AML-193 (cell line): Measurements from ENCODE around the gene IKZF1.
A peak's percentile ranks its signal among the peaks of the same experiment; 100 is the strongest.

Source experiments
- DNase-seq, 2 experiments: peaks; one replicate each; lab custom pipeline; 2025; lab: John Stamatoyannopoulos, UW

IKZF1 gene

DNA sequence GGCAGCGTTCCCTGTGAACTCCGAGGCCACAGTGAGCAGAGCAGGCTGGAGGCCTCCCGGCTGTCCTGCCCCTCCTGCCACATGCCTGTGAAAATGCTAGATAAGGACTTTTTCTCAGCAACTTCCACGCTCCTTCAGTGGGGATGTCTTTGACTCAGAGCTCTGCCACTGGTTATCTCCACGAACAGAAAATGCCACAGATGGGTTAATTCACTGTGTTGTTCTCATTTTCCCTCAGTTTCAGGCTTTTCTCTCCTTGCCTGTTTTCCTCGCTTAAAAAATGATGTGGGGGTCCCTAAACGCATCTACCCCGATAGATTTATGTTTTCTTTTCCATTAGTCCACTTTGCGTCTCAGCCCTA lies 51.3 kb downstream of the IKZF1 start:
- DNase-seq, result no peak

DNA sequence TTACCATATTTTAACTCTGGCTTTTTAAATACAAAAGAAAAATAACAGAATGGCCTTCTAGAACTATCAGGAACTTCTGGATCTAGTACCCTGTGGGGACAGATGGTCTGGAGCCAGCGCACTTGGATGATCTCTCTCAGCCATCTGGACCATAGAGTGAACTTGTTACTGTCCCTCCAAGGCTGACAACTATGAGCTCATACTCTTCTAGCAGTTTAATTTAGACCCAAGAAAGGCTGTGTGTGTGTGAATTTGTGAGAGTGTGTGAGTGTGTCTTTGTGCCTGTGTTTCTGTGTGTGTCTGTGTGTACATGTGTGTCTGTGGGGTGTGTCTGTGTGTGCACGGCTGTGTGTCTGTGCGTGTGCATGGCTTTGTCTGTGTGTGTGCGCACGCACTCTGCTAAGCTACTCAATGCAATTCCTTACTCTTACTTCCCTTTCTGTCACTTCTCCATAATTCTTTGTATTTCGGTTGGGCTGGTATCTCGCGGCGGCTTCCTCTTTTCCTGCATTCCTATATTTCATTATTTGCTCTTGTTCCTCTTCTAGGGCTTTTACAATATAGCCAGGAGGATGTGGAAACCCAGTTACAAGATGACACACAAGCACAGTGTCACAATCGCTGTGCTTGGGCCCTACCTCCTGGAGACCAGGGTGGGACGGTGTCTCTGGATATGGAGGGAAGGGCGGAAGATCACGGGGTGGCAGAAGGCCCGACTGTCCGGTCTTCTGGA lies 51.9 kb downstream of the IKZF1 start:
- DNase-seq, result peak; percentile 96 to 98

DNA sequence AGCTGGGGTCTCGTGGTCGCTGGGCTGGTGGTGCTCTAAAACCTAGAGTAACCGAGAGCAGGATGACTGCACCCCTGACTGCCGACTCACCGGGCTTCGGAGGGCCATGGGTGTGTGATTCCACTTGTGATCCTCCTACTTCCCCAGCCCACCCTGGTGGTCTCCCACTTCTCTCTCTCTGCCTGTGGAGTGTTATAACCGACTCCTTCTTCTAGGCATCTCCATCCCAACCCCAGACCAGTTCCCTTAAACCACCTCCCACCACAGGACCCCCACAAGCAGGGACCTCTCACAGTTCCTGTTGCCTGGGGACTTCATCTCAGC lies 52.4 kb downstream of the IKZF1 start:
- no peak for DNase-seq

DNA sequence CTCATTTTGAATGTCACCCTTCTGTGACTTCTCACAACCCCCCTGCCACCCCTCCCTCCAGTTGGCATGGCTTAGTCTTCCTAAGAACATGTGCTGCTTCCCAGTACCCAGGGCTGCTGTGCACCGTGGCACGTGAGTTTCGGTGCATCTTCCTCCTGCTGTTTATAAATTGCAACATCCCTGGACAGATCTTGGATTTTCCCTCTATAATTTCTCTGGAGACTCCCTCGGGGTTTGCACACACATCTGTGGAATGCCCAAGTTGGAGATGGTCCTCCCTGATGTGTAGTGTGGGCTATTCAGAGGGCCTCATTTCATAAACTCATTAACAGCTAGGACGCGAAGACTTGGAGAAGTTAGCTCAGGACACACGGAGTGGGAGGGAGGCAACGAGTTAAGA lies 52.9 kb downstream of the IKZF1 start:
- DNase-seq, result no peak

DNA sequence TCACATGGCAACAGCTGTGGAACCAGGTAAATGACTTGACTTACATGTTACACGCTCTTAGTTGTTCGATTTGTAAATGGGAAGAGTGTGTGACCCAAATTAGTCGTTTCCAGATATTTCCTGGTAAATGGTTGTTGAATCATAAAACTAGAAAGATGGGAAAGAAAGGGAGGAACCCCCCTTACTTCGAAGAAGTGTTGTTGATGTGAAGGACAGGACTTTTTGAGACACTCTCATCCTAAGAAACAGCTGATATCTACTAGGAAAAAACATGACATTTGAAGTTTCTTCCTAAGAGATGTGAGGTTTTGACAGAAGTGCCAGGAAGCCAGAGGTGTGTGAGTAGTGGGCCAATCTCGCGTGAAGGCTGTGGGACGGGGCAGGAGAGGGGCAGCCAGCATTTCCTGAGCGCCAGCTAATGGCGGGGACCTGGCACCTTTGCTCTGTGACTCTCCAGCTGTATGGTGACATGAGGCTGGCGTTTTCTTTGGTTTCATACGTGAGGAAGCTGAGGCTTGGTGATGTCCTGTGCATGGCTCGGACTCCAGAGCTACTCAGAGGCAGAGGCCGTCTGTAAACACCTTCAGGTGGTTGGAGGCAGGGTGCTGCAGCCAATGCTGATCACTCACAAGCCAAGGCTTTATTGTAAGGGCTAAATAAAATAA lies 53.7 kb downstream of the IKZF1 start:
- DNase-seq, result no peak

DNA sequence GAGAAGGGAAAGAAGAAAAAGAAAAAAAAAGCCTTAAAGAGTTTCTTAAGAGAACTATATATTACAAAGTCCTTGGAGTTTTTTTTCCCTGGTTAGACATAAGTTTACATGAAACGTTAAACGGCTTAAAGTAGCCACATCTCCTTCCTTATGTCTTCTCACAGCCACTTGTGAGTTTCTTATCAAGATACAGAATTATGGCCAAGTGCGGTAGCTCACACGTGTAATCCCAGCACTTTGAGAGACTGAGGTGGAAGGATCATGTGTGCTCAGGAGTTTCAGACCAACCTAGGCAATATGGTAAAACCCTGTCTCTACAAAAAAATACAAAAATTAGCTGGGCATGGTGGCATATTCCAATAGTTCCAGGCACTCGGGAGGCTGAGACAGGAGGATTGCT lies 54.3 kb downstream of the IKZF1 start:
- no peak for DNase-seq

DNA sequence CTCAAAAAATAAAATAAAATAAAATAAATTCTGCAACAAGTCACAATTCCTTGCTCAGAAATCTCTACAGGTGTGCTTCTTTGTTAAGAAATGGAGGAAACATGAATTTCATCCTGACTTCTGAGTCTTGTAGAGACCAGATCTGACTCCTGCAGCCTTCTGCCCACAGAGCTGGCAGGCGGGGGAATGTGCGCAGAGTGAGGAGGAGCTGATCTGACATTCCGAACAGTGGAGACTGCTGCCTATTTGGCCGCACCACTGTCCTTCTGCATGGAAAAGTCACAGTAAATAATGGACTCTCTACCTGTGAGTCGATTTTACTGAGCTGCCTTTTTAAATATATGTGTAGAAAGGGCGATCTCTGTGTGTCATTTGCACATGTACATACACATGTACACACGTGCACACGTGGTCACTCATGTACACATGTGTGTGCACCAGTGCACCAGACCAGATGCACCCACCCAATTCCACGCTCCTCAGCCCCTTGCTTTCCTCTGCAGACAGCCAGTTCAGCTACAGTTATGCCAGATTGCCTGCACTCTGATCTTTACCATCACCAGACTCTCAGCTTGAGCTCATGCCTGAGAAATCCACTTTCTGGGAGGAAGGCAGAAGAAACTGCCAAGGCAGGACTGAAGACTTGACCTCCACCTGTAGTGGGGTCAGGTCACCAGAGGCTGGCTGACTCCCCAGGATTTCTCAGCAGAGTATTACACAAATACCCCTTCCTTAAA lies 54.9 kb downstream of the IKZF1 start:
- DNase-seq, result no peak

DNA sequence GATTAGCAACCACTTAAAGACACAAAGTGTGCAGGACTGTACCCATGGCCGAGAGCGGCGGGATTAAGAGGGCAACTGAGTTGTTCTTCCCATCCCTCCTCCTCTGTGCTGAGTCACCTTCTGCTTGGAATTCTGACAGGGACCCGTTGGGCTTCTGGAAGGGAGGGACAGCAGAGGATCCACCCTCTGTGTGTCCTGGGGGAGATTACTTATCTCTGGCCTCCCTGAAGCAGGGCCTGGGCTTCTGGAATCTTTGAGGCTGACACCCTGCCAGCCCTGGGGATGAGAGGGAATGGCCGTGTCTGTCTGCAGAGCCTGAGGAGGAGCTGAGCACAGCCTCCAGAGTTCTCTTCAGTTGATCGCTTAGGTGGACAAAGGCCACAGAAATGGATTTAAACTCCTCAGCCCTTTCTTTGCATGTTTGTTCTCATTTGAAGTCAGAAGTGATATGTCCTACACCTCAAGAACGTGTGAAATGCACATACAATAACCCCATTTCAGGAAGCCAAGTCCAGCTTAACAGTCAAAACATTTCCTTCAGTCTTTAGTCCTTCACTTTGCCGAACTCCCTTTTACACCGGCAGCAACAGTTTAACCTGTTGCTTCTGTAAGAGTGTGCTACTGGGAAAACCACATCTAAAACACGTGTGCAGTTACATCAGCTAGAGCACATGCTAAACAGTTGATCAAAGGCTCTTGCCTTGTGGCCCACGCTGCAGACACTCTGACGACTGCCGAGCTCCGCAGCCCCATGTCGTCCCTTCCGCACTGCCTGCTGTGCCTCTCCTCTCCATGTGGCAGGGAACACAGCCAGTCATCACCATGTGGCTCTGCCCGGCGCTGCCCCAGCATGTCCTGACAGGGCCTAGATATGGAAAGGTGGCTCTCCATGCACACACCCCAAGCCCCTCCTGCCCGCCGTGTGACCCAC lies 55.7 kb downstream of the IKZF1 start:
- no peak for DNase-seq

DNA sequence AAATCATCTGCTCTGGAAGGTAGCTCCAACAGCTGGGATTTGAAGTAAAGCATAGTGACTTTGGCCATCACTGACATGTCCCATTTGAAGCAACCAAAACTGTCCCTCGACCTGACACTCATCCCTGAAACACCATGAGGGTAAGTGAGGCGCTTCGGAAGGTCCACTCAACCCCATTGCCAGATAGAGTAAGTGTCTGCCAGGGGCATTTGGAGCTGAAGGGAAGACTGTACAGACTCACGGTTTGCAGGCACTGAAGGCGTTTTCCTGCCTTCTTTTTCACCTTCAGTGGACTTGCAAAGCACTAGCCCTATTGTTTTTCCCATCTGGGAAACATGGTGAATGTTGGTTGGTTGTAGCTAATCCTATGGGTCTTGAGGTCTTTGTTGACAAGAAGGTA lies 57.6 kb downstream of the IKZF1 start:
- DNase-seq, result no peak

DNA sequence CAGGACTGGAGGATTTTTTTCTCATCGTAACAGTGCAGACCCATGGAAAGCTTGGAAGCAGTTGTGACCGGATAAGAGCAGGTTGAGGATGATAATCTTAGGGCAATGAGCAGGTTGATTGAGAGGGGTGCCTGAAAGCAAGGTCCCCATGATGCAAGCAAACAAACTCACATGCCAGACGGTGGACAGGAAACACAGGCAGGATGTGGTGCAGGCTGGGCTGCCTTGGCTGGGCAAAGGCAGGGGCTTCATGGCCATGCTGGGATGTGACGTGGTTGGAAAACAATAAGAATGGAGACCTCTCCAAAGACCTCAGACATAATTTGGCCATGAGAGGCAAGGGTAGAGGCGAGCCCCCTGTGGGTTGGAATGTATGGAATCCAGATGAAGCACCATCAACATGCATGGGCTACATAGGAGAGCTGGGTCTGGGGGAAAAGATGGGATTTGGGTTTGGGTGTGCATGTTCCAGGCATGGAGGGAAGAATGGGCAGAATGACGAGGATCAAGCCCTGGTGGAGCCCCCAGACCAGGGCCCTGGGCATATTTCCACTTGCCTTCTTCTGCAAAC lies 58.3 kb downstream of the IKZF1 start:
- DNase-seq, result peak; percentile 8 to 19

DNA sequence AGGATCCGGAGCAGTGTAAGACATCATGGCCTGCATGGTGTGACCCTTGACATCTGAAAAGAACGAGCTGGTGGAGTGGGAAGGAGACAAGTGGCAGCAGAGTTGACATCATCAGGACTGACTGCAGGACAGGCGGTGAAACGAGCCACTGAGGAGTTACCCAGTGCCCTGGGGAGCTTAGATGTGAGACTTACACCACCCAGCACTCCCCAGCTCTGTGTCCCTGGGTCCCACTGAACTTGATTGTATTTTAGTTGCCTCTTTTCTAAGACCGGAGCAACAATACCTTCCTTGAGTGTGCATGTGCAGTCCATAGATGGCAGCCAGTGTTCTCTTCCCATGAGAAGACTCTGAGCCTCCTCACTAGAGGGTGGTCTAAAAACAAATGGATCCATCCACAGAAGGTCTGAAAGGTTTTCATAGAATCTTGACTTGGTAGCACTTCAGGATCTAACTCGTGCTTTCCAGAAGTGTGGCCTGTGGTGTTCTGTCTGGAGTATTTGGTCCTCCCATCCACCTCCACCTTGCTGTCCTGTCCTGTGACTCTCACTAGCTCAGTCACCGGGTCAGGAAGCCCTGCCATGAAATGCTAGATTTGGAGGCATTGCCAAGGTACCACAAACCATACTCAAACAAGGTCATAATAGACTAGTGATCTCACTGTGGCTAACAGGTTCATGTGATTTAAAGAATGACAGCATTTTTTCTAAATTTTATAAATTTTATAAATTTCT lies 59.0 kb downstream of the IKZF1 start:
- no peak for DNase-seq

DNA sequence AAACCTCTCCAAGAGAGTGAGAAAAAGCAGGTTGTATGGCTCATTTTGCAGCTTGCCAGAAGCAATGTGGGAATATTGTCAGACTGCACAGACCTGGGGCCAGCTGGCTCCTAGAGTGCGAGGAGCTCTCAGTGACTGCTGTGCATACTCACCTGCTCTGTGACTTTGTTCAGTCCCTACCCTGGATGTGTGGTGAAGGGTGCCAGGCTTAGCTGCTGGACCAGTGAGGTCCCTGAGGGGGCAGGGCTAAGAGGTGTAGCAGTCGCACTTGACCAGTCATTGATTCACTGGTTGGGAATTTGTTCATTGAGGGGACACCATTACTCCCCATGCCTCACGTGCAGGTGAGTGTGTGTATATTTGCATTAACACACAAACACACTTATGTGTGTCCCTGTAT lies 60.1 kb downstream of the IKZF1 start:
- DNase-seq, result no peak

DNA sequence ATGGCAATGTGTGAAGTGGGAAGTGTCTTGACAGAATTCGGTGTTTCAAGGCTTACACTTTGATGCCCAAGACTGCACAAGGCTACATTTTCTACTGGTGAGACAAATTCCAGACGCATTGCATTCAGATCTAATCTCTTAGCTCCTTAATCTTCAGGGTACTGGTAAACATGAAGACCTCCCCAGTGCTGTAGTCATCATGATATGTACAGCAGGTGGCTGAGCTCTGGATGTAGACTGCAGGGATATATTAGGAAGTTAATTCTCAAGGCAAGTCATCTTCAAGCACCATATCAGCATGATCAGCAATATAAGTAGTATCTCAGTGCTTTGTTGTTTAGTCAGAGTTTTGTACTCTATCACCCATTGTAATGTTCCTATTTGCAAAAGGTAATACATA lies 61.8 kb downstream of the IKZF1 start:
- DNase-seq, result no peak

DNA sequence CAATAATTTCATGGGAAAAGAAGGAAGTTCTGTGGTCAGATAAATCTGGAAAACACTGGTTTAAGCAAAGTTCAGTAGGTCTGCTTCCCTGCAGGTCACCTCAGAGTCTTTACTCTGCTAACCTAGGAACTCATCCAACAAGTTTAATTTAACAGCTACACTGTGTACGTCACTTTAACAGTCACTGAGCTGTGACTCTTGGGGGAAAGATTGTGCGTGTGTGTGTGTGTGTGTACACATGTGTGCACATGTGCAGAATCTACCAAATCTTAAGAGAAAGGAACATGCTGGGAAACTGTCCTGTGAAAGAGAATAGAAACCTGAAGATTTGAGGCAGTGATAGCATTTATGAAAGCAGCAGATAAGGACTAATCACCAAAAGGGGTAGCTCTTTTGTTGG lies 62.6 kb downstream of the IKZF1 start:
- DNase-seq, result no peak

DNA sequence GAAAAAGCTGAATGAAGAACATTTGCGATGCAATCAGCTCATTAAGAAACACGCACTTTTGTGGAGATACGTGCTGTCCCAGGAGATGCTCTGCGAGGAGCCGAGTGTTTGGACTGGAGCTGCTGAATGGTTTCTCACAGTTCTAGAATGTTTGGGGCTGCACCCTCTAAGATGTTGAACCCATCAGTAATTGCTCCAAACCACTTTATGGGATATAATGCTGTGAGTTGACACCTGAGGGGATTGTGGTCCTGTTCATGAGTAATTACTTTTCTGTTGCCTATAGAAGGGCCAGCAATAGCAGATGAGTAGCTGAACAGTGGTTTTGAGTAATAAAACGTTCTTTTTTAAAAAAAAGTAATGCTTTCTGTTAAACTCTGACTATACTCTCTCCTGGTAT lies 63.1 kb downstream of the IKZF1 start:
- no peak for DNase-seq

DNA sequence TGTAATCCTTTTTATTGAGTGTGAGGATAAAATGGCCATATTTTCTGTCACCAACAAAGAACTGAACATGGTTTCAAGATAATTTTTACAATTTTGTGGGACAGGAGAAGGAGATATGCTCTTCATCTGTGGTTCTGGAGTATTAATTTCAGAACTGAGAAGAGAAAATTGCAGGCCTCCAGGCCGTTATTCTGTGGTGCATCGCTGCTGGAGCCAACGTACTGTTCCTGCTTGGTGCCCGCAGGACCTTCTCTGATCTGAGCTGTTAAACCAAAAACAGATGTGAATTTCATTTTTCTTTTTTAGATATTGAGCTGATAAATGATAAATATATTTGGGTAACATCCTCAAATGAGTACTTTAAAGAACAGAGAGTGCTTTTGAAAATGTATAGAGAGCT lies 63.9 kb downstream of the IKZF1 start:
- DNase-seq, result no peak

DNA sequence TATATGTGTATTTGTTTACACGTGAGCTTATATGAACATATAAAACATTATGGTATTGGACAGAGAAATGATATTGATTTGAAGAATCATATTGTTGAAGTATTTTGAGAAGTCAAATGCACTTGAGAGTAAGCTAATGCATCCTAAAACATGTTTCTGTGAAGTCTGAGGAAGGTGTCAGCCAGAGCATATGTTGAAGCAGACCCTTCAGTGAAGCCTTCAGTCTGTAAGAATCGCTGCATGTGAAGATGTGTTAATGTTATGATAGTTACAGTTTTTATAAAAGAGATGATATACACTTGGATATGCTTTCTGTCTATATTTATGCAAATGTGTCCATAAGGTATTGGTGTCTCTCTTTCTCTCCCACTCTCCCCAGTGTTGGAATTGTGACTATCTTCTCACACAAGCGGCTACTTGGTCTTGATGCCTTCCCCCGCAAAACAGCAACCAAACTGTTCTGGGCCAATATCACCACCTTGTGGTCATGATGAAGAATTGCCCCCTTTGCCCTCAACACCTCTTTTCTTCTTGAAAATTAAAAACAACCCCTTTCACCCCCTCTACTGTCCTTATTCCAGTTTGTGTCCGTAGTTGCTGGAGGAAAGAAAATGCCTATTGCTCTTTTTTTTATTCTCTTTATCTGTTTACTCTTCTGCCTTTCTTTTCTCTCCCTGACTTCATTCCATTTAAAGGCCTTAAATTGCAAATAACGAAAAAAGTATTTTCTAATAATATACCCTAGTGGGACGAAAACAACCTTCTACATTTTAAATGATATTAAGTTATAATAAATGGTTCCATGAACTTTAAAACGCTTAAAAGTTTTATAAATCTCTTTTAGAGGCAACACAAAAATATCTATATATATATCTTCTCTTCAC lies 64.9 kb downstream of the IKZF1 start:
- DNase-seq, result peak; percentile 45 to 65

DNA sequence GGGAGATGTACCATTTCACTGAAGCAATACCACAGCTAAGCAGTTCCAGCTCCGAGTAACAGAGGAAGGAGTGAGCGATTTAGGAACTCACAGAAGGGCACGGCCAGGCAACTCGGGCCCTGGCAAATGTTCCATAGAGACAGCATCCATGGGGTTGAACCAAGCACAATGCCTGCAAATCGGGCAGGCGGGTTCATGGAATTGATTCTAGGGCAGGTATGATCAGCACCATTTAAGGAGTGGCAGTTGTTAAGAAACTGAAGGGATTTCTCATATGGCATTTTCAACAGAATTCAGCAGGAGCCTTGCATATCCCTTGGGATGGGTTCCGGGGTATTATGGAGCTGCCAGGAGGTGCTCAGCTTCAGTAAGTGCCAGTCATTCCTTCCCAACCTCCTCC lies 66.4 kb downstream of the IKZF1 start:
- DNase-seq, result no peak

DNA sequence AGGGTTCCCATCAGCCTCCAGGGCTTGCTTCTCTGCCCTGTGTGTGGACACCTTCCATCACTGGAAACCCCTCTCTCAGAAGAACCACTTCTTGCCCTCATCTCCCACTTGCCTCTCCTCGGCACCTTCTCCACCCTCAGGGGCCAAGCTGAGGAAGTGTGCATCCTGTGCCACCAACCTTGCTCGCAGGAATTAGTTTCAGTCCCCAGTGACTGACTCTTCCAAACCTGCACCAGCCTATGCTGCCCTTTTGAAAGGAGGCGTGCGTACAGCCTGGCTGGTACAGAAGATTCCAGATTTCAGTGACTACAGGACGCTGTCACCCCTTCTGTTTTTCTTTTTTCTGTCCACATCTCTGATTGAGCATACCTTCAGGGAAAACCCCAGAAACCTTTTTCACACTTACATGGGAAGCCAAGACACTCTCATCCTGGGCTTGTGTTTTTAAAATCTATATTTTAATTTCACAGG lies 67.1 kb downstream of the IKZF1 start:
- DNase-seq, result no peak

DNA sequence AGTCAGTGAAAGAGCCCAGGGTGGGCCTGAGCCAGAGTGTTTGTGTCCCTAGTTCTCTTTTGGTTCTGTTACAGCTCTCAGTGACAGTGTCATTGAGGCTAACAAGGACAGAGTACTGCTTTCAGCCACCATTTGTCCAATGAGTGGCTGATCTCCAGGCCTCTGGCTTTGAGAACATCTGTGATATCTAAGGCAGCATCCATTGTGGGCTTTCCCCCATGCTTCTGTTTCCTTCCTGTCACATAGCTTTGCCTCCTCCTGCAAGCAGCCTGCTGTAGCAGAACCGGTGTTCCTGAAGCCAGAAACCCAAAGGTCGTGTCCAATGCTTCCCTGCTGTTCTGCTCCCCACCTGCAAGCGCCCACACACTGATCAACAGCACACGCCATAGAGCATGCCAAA lies 68.4 kb downstream of the IKZF1 start:
- DNase-seq, result no peak
